Hematopoietic multipotent progenitor cell treated with erythropoietin and hydrocortisone succinate and interleukin-3 and kit ligand, for 17 days (in vitro differentiated cells): ENCODE results near the gene UCP2.
A peak's percentile ranks its signal among the peaks of the same experiment; 100 is the strongest.

Experiments used
- DNase-seq: peaks from one replicate; pipeline ENCODE4 v3.0.0-alpha.2; 2015; ENCODE audit warnings: low spot score

UCP2 gene

GRCh38 chr11:73982595-73982989 lies at the start of gene UCP2:
Gene UCP2 (minus strand): TSS chr11:73982843. CDS start chr11:73978378, 4,465 bp downstream.
- DNase-seq = peak; percentile 82

GRCh38 chr11:74030723-74031676 lies 48.4 kb upstream of the UCP2 start:
- DNase-seq = no peak

GRCh38 chr11:74025467-74026166 lies 43.0 kb upstream of the UCP2 start:
- no peak for DNase-seq

- DNase-seq = peak; percentile 78
Observed at GRCh38 chr11:74024261-74025029, 41.8 kb upstream of the UCP2 start.

- DNase-seq = no peak
Observed at GRCh38 chr11:74023276-74023675, 40.6 kb upstream of the UCP2 start.

GRCh38 chr11:74022546-74022945 lies 39.9 kb upstream of the UCP2 start:
- DNase-seq = no peak

GRCh38 chr11:74021998-74022397 lies 39.4 kb upstream of the UCP2 start:
- DNase-seq = no peak

GRCh38 chr11:74020539-74020938 lies 37.9 kb upstream of the UCP2 start:
- DNase-seq = no peak

- no peak for DNase-seq
Observed at GRCh38 chr11:74019860-74020259, 37.2 kb upstream of the UCP2 start.

GRCh38 chr11:74019104-74019738 lies 36.6 kb upstream of the UCP2 start:
- peak; percentile 32 for DNase-seq

GRCh38 chr11:74018331-74019005 lies 35.8 kb upstream of the UCP2 start:
- DNase-seq = peak; percentile 58

- no peak for DNase-seq
Observed at GRCh38 chr11:74017631-74018030, 35.0 kb upstream of the UCP2 start.

- DNase-seq = peak; percentile 71
Observed at GRCh38 chr11:74015919-74016684, 33.5 kb upstream of the UCP2 start.

- DNase-seq = peak; percentile 30
Observed at GRCh38 chr11:74014880-74015279, 32.2 kb upstream of the UCP2 start.

- no peak for DNase-seq
Observed at GRCh38 chr11:74013141-74013540, 30.5 kb upstream of the UCP2 start.

GRCh38 chr11:74012074-74012809 lies 29.6 kb upstream of the UCP2 start:
- peak; percentile 53 for DNase-seq

- DNase-seq = peak; percentile 92
Observed at GRCh38 chr11:74011360-74012073, 28.9 kb upstream of the UCP2 start.

- DNase-seq = peak; percentile 64
Observed at GRCh38 chr11:74010306-74011300, 28.0 kb upstream of the UCP2 start.
